Gastroesophageal sphincter (tissue), 3 donors: ENCODE data around the gene AASDHPPT.

Source experiments
- CTCF ChIP-seq, 4 experiments: fragments of 200-600 bp in 2 of 4; fragments of 450-650 bp in 2 of 4; sonication (generic) in 1 of 4; IDR thresholded peaks; one replicate each; pipeline ENCODE4 v1.5.1; 2017 to 2019; ENCODE audit warnings: antibody characterized with exemption in 4 of 4, mild to moderate bottlenecking in 2 of 4, moderate library complexity in 2 of 4
- POLR2A ChIP-seq, 2 donors: fragments of 450-650 bp; IDR thresholded peaks; one replicate each; pipeline ENCODE4 v1.6.1; 2017; ENCODE audit warnings: antibody characterized with exemption in 2 of 2, mild to moderate bottlenecking in 2 of 2, moderate library complexity in 1 of 2

DNA sequence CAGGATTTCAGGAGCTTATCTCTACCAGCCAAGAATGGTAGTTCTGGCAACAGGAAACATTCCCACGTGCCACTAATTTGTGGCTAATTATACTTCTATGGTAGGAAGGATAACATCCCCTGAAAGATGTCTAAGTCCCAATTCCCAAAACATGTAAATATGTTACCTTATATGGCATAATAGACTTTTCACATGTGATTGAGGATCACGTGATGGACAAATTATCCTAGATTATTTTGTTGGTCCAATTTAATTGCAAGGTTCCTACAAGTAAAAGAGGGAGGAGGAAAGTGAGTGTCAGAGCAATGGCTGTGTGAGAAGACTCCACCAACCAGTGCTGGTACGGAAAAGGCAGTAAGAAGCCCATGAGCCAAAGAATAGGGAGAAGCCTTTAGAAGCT lies 45.5 kb upstream of the AASDHPPT start:
- no peak for TF ChIP-seq POLR2A (IDR thresholded peaks at IDR 0.05)
- TF ChIP-seq CTCF (IDR thresholded peaks at IDR 0.05) = no peak
